Measurements from ENCODE around the gene CT47C1. TPM values are rescaled to one million over a fixed set of nuclear protein-coding genes. Genes with fewer than 3 reads are reported as not detected.

CT47C1 gene
- total RNA-seq, 1 donor: not detected

- Histone ChIP-seq H3K79me2 (ENCODE audit: insufficient read depth, low read length) (no peaks in the 10 kb centered on the region), H2AFZ (ENCODE audit: low read length) (no peak overlapping the region), H3K36me3 (ENCODE audit: insufficient read depth, low read length) (no peaks in the 10 kb centered on the region), H4K20me1 (ENCODE audit: insufficient read depth, low read length) (no peaks in the 10 kb centered on the region), H3K4me3 (ENCODE audit: insufficient read depth, low read length) (no peak overlapping the region), H3K27ac (ENCODE audit: low read depth, low read length) (no peak overlapping the region), H3K9me3 (ENCODE audit: low read depth, low read length) (no peaks in the 10 kb centered on the region), H3K4me2 (ENCODE audit: insufficient read depth, low read length) (no peak overlapping the region), H3K27me3 (ENCODE audit: insufficient read depth, low read length) (peaks cover 3% of the 10 kb centered on the region), H3K4me1 (ENCODE audit: insufficient read depth, low read length) (no peaks in the 10 kb centered on the region)
- no peak for DNase-seq (ENCODE audit: insufficient read length, low spot score, missing footprints)
- TF ChIP-seq, protein P1, sequence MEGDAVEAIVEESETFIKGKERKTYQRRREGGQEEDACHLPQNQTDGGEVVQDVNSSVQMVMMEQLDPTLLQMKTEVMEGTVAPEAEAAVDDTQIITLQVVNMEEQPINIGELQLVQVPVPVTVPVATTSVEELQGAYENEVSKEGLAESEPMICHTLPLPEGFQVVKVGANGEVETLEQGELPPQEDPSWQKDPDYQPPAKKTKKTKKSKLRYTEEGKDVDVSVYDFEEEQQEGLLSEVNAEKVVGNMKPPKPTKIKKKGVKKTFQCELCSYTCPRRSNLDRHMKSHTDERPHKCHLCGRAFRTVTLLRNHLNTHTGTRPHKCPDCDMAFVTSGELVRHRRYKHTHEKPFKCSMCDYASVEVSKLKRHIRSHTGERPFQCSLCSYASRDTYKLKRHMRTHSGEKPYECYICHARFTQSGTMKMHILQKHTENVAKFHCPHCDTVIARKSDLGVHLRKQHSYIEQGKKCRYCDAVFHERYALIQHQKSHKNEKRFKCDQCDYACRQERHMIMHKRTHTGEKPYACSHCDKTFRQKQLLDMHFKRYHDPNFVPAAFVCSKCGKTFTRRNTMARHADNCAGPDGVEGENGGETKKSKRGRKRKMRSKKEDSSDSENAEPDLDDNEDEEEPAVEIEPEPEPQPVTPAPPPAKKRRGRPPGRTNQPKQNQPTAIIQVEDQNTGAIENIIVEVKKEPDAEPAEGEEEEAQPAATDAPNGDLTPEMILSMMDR (IDR thresholded peaks at IDR 0.05; ENCODE audit: extremely low read depth, low read depth, low read length): no peak
These were observed 2.7 kb downstream of the CT47C1 start for GRCh38 chrX:119075270-119076025.

DNA sequence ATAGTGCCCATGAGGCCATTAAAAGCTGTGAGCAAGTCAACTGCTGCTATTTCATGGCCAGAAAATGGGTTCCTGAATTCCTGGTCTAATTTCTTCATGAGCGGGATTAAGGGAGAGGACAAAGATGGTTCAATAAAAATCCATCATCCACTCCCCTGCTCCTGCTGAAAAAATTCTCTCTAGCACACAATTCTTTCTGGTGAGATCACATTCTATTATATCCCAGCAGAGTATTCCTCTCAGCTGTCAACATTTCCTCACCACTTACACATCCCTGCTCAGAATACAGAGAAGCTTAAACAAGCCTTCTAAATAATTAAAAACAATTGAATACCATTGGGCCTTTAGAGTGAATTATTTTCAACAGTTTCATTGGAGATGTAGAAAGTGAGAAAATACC is 9.5 kb downstream of the CT47C1 start:
- Histone ChIP-seq H3K27me3 (ENCODE audit: insufficient read depth, low read length) (peaks cover 14% of the 10 kb centered on the region), H2AFZ (ENCODE audit: low read length) (no peak overlapping the region), H3K4me3 (ENCODE audit: insufficient read depth, low read length) (no peak overlapping the region), H4K20me1 (ENCODE audit: insufficient read depth, low read length) (no peaks in the 10 kb centered on the region), H3K27ac (ENCODE audit: low read depth, low read length) (no peak overlapping the region), H3K4me1 (ENCODE audit: insufficient read depth, low read length) (no peaks in the 10 kb centered on the region), H3K9me3 (ENCODE audit: low read depth, low read length) (no peaks in the 10 kb centered on the region), H3K79me2 (ENCODE audit: insufficient read depth, low read length) (no peaks in the 10 kb centered on the region), H3K36me3 (ENCODE audit: insufficient read depth, low read length) (no peaks in the 10 kb centered on the region), H3K4me2 (ENCODE audit: insufficient read depth, low read length) (no peak overlapping the region)
- no peak for DNase-seq (ENCODE audit: insufficient read length, low spot score, missing footprints)
- TF ChIP-seq, protein P1 (IDR thresholded peaks at IDR 0.05; ENCODE audit: extremely low read depth, low read depth, low read length): no peak

- no peak for DNase-seq (ENCODE audit: insufficient read length, low spot score, missing footprints)
- Histone ChIP-seq H3K36me3 (ENCODE audit: insufficient read depth, low read length) (no peaks in the 10 kb centered on the region), H3K9me3 (ENCODE audit: low read depth, low read length) (no peaks in the 10 kb centered on the region), H3K27me3 (ENCODE audit: insufficient read depth, low read length) (peaks cover 22% of the 10 kb centered on the region), H3K4me3 (ENCODE audit: insufficient read depth, low read length) (no peak overlapping the region), H3K27ac (ENCODE audit: low read depth, low read length) (no peak overlapping the region), H3K79me2 (ENCODE audit: insufficient read depth, low read length) (no peaks in the 10 kb centered on the region), H2AFZ (ENCODE audit: low read length) (no peak overlapping the region), H4K20me1 (ENCODE audit: insufficient read depth, low read length) (no peaks in the 10 kb centered on the region), H3K4me1 (ENCODE audit: insufficient read depth, low read length) (no peaks in the 10 kb centered on the region), H3K4me2 (ENCODE audit: insufficient read depth, low read length) (no peak overlapping the region)
- TF ChIP-seq, protein P1 (IDR thresholded peaks at IDR 0.05; ENCODE audit: extremely low read depth, low read depth, low read length): no peak
These were observed 12.0 kb downstream of the CT47C1 start for GRCh38 chrX:119084766-119085165.

- no peaks in the 10 kb centered on the region for H3K79me2 ChIP-seq (ENCODE audit: insufficient read depth, low read length)
- no peak for DNase-seq (ENCODE audit: insufficient read length, low spot score, missing footprints)
- H3K36me3 ChIP-seq (ENCODE audit: insufficient read depth, low read length): no peaks in the 10 kb centered on the region
- H3K27me3 ChIP-seq (ENCODE audit: insufficient read depth, low read length): peaks cover 19% of the 10 kb centered on the region
- no peak overlapping the region for H3K4me2 ChIP-seq (ENCODE audit: insufficient read depth, low read length)
- TF ChIP-seq, protein P1 (IDR thresholded peaks at IDR 0.05; ENCODE audit: extremely low read depth, low read depth, low read length): no peak
- no peak overlapping the region for H2AFZ ChIP-seq (ENCODE audit: low read length)
- no peaks in the 10 kb centered on the region for H3K4me1 ChIP-seq (ENCODE audit: insufficient read depth, low read length)
- no peak overlapping the region for H3K27ac ChIP-seq (ENCODE audit: low read depth, low read length)
- H3K4me3 ChIP-seq (ENCODE audit: insufficient read depth, low read length): no peak overlapping the region
- no peaks in the 10 kb centered on the region for H3K9me3 ChIP-seq (ENCODE audit: low read depth, low read length)
- H4K20me1 ChIP-seq (ENCODE audit: insufficient read depth, low read length): no peaks in the 10 kb centered on the region
These were observed 14.3 kb downstream of the CT47C1 start for GRCh38 chrX:119087121-119087520.
